ENCODE measurements around the gene FRMPD4. TPM values are rescaled to one million over a fixed set of nuclear protein-coding genes. Genes with fewer than 3 reads are reported as not detected.

Gene FRMPD4
- total and polyA plus RNA-seq, 2 of the 13 experiments (the other 11 are each of a cell fraction or from before 2014, with no cell fraction given) = not detected

DNA sequence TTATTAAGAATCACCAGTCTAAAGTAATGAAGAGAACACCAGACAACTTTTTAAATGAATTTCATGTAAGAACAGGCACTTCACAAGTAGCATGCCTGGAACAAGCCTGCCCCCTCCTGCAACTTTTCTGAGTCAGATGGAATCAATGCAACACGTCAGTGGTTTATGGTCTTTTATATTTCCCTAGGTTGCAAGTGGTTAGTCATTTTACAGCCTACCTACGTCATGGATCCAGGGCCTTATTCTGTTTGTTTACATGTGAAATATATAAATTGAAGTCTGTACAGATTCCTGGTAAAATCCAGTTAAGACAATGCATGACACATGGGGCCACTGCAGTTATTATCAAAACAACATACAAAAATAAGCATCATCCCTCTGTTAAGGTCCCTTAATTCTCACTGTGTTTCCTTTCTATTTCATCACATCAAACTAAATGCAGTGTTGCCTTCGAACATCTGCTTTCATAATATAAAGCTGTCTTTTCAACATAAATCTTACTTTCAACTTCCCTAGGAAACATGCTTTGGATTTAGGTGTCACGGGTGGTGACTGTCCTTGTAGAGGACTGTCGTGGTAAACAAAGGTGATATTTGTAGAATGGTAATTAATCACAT is 309.3 kb downstream of the FRMPD4 start (continued):
- TF ChIP-seq, protein P1, sequence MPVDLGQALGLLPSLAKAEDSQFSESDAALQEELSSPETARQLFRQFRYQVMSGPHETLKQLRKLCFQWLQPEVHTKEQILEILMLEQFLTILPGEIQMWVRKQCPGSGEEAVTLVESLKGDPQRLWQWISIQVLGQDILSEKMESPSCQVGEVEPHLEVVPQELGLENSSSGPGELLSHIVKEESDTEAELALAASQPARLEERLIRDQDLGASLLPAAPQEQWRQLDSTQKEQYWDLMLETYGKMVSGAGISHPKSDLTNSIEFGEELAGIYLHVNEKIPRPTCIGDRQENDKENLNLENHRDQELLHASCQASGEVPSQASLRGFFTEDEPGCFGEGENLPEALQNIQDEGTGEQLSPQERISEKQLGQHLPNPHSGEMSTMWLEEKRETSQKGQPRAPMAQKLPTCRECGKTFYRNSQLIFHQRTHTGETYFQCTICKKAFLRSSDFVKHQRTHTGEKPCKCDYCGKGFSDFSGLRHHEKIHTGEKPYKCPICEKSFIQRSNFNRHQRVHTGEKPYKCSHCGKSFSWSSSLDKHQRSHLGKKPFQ (CRISPR knock-in tag; IDR thresholded peaks at IDR 0.05; ENCODE audit: insufficient replicate concordance) = no peak
- no peak for TF ChIP-seq ZNF75D (CRISPR knock-in tag; IDR thresholded peaks at IDR 0.05; ENCODE audit: borderline replicate concordance)
- TF ChIP-seq RAD21 (CRISPR knock-in tag; IDR thresholded peaks at IDR 0.05) = no peak
- TF ChIP-seq, protein P2, sequence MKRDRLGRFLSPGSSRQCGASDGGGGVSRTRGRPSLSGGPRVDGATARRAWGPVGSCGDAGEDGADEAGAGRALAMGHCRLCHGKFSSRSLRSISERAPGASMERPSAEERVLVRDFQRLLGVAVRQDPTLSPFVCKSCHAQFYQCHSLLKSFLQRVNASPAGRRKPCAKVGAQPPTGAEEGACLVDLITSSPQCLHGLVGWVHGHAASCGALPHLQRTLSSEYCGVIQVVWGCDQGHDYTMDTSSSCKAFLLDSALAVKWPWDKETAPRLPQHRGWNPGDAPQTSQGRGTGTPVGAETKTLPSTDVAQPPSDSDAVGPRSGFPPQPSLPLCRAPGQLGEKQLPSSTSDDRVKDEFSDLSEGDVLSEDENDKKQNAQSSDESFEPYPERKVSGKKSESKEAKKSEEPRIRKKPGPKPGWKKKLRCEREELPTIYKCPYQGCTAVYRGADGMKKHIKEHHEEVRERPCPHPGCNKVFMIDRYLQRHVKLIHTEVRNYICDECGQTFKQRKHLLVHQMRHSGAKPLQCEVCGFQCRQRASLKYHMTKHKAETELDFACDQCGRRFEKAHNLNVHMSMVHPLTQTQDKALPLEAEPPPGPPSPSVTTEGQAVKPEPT (CRISPR knock-in tag; IDR thresholded peaks at IDR 0.05; ENCODE audit: low read depth) = no peak

DNA sequence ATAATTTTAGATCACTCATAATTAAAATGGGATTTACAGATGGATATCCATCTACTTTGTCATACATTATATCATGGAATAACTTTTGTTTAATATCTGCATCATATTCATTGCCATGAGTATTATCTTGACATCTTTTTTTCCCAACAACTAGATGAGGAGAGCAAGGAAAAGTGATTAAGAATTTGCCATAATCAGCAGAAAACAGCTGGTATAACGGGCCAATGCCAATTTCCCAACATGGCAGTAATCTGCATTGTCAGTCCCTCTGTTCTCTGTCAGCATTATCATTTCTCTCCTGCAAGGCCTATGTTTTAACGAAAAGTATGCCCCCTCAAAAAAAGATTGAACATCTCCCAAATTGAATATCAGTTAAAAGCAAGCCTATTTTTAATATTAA is 314.0 kb downstream of the FRMPD4 start:
- POLR2A ChIA-PET = no interaction called here
- WGBS (ENCODE audit: low lambda C conversion rate) = 3% methylated on average over 2 of the region's 2 CpGs
- Histone ChIP-seq H3K27ac (ENCODE audit: extremely low read length, insufficient read depth, low read length) (no peak overlapping the region), H2AFZ (ENCODE audit: low read length) (no peak overlapping the region), H3K4me2 (ENCODE audit: low read depth, low read length) (no peak overlapping the region), H3K9me3 (ENCODE audit: low read length) (no peaks in the 10 kb centered on the region), H3K27me3 (ENCODE audit: control insufficient read depth in 1 of 2, insufficient read depth in 2 of 2, low read length in 2 of 2) (no peaks in the 10 kb centered on the region), H3K4me3 (replicated peaks in 1 of 3; ENCODE audit: insufficient read depth in 1 of 3, low read depth in 2 of 3, low read length in 3 of 3) (no peak overlapping the region), H3K79me2 (ENCODE audit: insufficient read depth, low read length) (no peaks in the 10 kb centered on the region), H3K9ac (ENCODE audit: insufficient read depth, low read depth, low read length) (no peak overlapping the region), H3K4me1 (ENCODE audit: insufficient read depth, low read length) (no peaks in the 10 kb centered on the region), H4K20me1 (ENCODE audit: insufficient read depth, low read length) (no peaks in the 10 kb centered on the region), H3K36me3 (replicated peaks in 1 of 2; ENCODE audit: control insufficient read depth in 1 of 2, insufficient read depth in 2 of 2, low read length in 2 of 2) (no peaks in the 10 kb centered on the region)
- intact Hi-C loops (cut with micrococcal nuclease; ENCODE audit: unreplicated experiment) (no loop called here), in situ Hi-C loops (cut with HindIII; ENCODE audit: extremely low pct_ligation_motif_present, low pct_unique_long_range_greater_than_20kb) (no loop called here)
- BruUV-seq (replicated peaks) = no TSS peak
- CTCF ChIA-PET (ENCODE audit: low intra/inter-chr PET ratio, low total read pairs) = no interaction called here
- TF ChIP-seq MAFK (conservative IDR thresholded peaks at IDR 0.05 in 1 of 2, IDR thresholded peaks at IDR 0.05 in 1 of 2; ENCODE audit: low read length in 2 of 2) = peak; percentile 31 to 59; a peak in 3 of 4 replicates
- TF ChIP-seq ZKSCAN5 (CRISPR knock-in tag; IDR thresholded peaks at IDR 0.05) = no peak
- TF ChIP-seq, protein P3, sequence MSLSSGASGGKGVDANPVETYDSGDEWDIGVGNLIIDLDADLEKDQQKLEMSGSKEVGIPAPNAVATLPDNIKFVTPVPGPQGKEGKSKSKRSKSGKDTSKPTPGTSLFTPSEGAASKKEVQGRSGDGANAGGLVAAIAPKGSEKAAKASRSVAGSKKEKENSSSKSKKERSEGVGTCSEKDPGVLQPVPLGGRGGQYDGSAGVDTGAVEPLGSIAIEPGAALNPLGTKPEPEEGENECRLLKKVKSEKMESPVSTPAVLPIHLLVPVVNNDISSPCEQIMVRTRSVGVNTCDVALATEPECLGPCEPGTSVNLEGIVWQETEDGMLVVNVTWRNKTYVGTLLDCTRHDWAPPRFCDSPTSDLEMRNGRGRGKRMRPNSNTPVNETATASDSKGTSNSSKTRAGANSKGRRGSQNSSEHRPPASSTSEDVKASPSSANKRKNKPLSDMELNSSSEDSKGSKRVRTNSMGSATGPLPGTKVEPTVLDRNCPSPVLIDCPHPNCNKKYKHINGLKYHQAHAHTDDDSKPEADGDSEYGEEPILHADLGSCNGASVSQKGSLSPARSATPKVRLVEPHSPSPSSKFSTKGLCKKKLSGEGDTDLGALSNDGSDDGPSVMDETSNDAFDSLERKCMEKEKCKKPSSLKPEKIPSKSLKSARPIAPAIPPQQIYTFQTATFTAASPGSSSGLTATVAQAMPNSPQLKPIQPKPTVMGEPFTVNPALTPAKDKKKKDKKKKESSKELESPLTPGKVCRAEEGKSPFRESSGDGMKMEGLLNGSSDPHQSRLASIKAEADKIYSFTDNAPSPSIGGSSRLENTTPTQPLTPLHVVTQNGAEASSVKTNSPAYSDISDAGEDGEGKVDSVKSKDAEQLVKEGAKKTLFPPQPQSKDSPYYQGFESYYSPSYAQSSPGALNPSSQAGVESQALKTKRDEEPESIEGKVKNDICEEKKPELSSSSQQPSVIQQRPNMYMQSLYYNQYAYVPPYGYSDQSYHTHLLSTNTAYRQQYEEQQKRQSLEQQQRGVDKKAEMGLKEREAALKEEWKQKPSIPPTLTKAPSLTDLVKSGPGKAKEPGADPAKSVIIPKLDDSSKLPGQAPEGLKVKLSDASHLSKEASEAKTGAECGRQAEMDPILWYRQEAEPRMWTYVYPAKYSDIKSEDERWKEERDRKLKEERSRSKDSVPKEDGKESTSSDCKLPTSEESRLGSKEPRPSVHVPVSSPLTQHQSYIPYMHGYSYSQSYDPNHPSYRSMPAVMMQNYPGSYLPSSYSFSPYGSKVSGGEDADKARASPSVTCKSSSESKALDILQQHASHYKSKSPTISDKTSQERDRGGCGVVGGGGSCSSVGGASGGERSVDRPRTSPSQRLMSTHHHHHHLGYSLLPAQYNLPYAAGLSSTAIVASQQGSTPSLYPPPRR (CRISPR knock-in tag; IDR thresholded peaks at IDR 0.05; ENCODE audit: borderline replicate concordance) = no peak
- TF ChIP-seq SETDB1 (CRISPR knock-in tag; IDR thresholded peaks at IDR 0.05; ENCODE audit: borderline replicate concordance) = no peak
- TF ChIP-seq ZBTB8A (CRISPR knock-in tag; IDR thresholded peaks at IDR 0.05; ENCODE audit: borderline replicate concordance, low read depth) = no peak
- no peak for TF ChIP-seq MYC (CRISPR knock-in tag; IDR thresholded peaks at IDR 0.05; ENCODE audit: borderline replicate concordance)
- TF ChIP-seq ZNF782 (CRISPR knock-in tag; IDR thresholded peaks at IDR 0.05; ENCODE audit: borderline replicate concordance) = no peak
- no peak for TF ChIP-seq HHEX (CRISPR knock-in tag; IDR thresholded peaks at IDR 0.05)
- TF ChIP-seq MAFF (IDR thresholded peaks at IDR 0.05; ENCODE audit: low read depth, low read length) = peak; percentile 57; the same call in 1 of the 2 replicates
- FAIRE-seq (no peak), ATAC-seq (no peak), DNase-seq (ENCODE audit: low spot score) (no peak)

Measured in HepG2 (cell line).